IPS-NIHi11 (cell line): Measurements from ENCODE around the gene FNDC7.
"Not testable (repeated sequence)": the region's sequence is repeated elsewhere in the genome, so short reads cannot be mapped to it uniquely, and the experiment has no call there.

Source experiments
- DNase-seq: peaks from one replicate; pipeline ENCODE4 v3.0.0; 2012; ENCODE audit warnings: mixed read lengths, low spot score

Gene FNDC7

DNA sequence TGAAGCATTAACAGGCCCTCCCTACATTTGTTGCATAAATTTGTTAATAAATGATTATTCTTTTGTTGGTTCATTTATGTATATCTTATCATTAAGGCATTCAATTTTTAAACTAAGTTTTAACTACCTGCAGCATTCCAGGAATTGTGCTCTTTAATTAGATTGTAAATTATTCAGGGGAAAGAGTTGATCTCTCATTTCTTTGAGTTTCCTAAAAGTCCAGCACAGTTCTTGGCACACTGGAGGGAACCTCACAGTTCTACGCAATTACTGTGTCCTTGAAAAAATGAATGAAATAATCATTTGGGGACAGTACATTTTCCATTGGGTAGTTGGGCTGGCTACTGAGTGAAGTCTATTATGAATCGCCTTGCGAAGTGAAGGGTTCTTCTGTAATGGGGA lies 33.3 kb downstream of the FNDC7 start:
- DNase-seq, result no peak

DNA sequence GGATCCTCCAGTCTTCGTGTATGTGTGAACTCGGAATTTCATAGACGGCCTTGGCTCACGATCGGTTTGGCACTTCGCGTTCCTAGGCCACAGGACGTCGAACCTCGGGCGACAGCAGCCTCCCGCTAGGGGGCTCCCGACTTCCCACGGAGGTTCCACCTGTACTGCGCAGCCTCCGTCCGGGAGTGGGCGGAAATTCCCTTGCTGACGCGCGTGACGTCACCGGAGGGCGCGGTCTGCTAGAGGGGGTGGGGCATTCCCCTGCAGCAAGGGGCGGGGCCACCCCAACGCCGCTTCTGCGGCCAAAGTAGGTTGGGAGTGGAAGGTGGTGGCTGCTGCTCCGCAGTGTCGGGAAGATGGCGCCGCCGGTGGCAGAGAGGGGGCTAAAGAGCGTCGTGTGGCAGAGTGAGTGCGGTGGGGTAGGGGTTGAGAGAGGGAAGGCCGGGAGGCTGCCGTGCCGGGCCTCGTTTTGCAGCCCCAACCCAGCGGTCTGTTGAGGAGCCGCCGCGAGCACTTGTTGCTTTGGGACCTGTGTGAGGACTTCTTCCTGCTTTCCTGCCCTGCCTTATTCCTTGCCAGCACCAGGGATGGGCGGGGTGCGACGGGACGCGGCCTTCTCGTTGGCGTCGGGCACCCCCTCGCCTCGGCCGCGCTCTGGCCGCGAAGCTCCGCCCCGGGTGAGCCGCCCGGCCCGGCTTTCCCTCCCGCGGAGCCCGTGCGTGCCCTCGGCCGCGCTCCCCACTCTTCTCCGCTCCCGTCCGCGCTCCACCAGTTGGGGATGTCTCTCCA lies 33.9 kb downstream of the FNDC7 start, which contains the start of gene STXBP3:
Gene STXBP3 (plus strand): TSS at position 293 of the 789 bp plus-strand sequence. CDS start 64 bp downstream, at position 357.
- peak; percentile 93 for DNase-seq

DNA sequence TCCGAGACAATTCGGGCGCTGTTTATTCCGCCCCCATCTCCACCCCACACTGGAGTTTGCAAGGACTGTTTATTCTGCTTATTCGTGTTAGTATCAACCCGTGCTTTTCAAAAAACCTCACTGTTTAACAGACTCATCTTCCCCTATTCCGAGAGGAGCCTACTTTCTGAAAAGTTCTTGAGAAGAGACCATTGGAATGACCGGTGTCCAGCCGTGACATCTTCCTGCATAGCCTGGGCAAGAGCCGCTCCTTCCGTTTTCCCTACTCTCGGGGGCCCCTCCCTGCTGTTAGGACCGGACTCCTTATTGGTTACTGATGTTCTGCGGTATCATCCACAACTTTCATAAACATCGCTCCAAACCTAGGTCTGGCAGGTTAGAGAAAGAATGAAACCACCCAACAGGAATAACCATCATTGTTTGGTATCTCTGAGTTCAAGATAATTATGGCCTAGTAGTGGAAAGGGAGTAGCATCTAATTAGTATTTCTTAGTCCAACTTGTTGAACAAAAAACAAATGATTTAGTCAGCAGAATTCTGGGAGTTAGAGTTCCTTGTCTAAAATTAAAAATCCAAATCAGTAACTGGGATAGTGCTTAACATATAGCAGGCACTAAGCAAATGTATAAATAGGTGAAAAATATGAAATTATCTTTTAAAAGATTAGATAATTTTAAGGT lies 34.6 kb downstream of the FNDC7 start:
- DNase-seq, result peak; percentile 79

DNA sequence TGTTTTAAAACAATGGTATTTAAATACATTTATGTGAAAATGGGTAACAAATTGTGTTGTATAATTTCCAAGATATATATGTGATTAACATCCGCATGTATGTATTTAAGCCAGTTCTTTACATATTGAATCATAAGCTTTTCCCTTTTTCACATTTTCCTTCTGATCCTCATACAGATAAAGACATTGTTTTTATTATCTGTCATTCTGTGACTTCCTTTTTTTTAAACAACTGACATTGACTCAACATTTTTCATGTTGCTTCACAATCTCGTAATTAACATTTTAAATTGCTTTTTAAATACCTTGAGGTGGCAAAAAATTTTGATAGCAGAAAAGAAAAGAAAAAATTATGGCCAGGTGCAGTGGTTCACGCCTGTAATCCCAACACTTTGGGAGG lies 35.2 kb downstream of the FNDC7 start:
- DNase-seq, result no peak

DNA sequence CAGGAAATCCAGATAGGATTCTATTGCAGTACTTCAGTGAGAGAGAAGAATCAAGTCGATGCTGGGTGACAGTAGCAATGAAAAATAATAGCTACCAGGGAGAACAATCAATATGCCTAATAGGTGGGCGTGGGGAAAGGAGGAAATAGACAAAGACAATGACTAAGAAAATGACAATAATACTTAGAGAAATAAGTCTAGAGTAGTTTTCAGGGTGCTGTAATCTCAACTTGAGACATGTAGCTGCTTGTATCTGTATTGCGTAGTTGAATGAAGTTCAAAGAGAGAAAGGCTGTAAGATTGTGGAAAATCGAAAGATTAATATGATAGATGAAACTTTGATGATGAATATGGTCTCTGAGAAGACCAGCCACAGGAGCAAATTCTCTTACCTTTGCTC lies 36.4 kb downstream of the FNDC7 start:
- DNase-seq, result no peak

DNA sequence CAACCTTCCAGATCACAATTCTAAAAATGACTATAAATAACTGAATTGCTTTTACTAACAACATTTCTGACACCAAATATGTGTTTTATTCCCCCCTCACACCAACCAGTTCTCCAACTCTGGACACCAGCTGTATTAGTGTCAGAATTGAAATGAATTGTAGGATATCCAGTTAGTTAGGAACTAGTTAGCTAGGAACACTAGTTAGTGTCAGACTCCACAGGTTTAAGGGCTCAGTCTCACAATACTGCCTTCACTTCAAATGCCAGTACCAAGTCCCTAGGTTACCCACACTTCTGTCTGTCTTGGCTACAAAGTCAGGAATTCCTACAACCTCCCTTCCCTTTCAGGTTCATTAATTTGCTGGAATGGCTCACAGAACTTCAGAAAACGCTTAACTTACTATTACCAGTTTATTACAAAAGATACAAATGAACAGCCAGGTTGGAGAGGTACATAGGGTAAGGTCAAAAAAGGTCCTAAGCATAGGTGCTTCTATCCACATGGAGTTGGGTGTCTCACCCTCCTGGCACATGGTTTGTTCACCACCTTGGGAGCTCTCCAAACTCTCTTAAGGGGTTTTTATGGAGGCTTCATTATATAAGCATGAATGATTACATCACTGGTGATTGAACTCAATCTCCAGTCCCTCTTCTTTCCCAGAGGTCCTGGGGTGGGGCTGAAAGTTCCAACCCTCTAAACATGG lies 37.9 kb downstream of the FNDC7 start:
- DNase-seq, result no peak

DNA sequence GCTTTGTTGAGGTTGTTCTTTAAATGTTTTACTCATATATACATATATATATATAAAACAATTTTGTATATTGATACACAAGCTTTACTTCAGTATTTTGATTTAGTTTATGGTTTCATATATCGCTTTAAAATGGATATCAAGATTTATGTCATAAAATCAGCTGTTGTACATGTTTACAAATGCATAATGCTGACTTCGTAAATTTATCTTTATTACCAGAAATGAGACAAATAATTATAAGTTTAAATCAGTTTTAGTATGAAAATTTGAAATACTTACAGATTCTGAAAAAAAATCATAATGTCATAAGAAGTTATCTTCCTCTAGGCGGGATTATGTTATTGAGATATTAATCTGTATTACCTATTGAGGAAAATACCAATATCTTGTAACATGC lies 40.7 kb downstream of the FNDC7 start:
- DNase-seq, result no peak

DNA sequence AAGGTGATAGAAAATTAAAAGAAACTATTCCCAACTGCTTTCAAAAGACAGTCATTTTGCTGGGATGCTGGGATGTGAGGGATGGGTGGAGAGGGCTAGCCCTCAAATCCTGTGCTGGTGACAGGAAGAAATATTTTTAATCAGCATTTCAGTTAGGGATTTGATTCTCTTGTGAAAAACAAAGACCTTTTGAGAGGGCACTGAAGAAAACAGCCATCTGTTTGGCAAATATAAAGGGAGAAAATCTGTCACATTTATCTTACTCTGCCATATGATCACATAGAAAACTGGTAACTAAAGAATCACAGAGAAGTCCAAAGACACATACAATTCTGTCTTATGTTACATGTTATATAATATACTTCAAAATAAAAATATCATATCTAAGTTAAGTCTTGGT lies 46.1 kb downstream of the FNDC7 start:
- DNase-seq, result no peak

DNA sequence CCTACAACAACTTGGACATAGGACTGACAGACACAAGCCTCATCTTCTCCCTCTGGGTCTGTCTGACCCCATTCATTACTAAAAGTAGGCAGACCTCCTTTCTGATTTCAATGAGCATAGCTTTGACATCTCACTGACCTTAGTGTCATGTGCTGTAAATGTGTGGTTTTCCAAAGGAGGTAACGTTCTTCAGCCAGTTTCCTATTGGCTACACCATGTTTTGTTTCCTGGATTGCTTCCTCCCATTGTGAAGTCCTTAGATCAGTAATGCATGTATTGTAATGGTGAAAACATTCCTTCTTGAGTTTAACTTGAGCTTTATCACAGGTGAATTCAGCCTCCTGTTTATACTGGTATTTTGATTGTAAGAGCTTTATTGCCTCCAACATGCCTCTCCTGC lies 54.4 kb downstream of the FNDC7 start:
- DNase-seq, result no peak

DNA sequence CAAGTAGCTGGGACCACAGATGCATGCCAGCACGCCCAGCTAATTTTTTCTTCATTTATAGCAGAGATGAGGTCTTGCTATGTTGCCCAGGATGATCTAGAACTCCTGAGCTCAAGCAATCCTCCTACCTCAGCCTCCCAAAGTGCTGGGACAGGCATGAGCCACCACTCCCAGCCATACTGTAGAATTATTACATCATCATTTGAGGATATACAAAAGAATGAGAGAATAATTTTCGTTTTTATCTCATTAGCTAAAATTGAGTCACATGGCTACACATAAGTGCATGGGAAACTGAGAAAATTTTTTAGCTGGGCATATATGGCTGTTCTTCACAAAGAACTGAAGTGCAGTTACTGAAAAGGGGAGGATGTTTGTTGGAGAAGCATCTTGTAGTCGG lies 55.0 kb downstream of the FNDC7 start:
- DNase-seq, result no peak

DNA sequence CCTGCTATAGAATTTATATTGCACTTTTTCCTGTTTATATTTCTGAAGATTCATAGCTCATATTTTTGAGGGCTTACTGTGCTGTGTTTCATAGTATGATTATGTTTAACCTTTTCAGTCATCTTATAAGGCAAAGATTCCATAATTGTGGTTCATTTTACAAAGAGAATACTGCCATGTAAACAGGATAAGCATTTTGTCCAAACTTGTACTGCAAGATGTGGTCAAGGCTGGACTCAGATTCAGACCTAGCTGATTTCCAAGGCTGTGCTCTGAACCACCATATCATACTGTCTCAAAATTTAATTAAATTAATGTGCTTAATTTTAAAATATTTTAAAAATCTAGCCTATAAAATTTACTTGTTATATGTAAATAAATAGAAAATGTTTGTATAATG lies 65.1 kb downstream of the FNDC7 start:
- no peak for DNase-seq

DNA sequence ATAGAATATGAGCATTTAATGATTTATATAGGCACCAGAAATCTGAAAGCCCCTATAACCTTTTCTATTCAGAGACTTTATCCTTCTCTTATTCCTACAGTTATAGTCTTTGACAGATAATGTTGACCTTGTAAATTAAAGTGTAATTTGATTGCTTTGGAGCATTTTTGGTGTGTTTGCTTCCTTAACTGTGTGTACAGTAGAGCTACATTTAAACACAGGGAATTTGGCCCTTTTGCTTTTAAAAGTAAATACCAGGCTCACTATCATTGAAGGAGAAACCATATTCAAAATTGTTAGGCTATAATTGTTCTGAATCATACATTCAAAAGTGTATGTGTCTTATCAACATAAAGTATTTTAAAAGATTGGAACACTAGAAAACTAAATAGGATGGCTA lies 66.7 kb downstream of the FNDC7 start:
- DNase-seq, result no peak

DNA sequence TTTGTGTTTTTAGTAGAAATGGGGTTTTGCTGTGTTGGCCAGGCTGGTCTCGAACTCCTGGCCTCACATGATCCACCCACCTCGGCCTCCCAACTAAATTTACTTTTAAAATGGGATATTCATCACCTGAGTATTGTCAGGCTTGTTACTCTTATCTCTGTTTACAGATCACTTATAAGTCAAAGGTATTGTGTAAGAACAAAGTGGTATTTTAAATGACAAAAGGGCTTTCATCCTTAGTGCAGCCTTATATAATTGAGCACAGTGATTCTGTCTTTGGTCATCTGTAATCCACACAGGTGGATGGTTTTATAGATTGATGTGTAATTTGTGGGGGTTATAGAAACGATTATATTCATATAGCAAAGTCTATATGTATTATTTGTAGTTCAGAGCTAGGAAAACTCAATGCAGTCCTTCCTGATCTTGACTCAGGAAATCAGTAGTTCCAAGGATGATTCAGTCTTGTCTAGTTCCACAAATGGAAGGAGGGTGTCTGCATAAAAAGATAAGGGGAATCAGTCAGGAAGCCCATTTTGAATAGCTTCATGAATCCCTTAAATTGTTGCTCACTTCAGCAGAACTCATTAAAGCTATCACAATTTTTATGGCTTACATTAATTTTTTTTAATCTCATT lies 68.3 kb downstream of the FNDC7 start:
- no peak for DNase-seq

DNA sequence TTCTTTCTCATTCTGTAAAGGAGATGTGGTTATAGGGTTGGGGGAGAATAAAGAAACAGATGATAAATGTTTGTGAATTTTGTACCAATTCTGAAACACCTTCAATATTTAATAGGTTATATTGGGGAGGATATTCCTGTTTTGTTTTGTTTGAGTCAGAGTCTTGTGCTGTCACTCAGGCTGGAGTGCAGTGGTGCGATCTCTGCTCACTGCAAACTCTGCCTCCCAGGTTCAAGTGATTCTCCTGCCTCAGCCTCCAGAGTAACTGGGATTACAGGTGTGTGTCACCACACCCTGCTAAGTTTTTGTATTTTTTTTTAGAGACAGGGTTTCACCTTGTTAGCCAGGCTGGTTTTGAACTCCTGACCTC lies 68.9 kb downstream of the FNDC7 start:
- not testable (repeated sequence) for DNase-seq

DNA sequence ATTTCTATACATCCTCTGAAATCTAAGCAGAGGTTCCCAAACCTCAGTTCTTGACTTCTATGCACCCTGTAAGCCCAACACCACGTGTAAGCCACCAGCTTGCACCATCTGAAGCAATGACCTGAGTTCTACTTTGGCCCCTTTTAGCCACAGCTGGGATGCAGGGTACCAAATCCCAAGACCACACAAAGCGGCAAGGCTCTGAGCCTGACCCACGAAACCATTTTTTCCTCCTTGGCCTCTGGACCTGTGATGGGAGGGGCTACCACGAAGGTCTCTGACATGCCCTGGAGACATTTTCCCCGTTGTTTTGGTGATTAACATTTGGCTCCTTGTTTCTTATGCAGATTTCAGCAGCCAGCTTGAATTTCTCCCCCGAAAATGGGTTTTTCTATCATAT lies 72.6 kb downstream of the FNDC7 start:
- no peak for DNase-seq

DNA sequence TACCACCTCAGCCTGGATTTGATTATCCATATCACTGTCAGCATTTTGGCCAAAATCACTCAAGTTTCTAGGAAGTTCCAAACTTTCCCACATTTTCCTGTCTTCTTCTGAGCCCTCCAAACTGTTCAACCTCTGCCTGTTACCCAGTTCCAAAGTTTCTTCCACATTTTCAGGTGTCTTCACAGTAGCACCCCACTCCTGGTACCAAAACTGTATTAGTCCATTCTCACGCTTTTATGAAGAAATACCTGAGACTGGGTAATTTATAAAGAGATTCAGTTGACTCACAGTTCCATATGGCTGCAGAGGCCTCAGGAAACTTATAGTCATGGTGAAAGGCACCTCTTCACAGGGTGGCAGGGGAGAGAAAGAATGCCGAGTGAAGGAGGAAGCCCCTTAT lies 73.2 kb downstream of the FNDC7 start:
- DNase-seq, result no peak

DNA sequence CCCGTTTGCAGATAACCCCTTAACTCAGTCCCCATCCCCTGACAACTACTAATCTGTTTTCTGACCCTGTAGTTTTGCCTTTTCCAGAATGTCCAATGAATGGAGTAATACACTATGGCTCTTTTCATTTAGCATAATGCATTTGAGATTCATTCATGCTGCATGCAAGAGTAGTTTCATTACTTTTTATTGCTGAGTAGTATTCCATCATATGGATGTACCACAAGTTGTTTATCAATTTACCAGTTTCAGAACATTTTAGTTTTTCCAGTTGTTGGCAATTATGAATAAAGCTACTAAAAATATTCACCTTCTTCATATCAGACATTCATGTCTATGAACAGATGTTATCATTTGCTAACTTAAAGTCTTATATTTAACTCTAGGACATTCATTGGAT lies 79.1 kb downstream of the FNDC7 start:
- no peak for DNase-seq
